ENCODE data around the gene USP49.

DNA sequence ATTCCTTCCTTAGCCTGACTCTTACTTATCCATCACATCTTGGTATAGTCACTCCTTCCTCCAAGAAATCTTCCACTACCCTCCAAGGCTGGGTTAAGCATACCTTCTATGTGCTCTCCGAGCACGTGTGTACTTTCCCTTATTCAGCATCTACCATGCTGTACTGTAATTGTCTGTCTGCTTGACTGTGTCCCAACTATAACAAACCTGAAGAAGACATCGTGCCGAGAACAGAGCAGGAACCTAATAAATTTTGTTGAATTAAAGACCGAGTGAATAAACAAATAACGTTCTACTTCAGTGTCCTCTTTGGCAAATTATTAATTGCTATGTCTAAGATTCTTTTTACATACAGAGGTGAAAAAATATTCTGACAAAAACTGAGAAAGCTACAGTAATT is 35.8 kb downstream of the USP49 start:
- TF ChIP-seq EZH2 (IDR thresholded peaks at IDR 0.05; ENCODE audit: insufficient read depth, poor library complexity, severe bottlenecking) (no peak), EZH2phosphoT487 (IDR thresholded peaks at IDR 0.05; ENCODE audit: insufficient read depth, low read depth) (no peak)

Data from GM23248 (cell line).